ENCODE data around the gene NKX2-3. TPM values are rescaled to one million over a fixed set of nuclear protein-coding genes. Genes with fewer than 3 reads are reported as not detected.

Gene NKX2-3
- total RNA-seq, 1 donor from 2014 or later: not detected

DNA sequence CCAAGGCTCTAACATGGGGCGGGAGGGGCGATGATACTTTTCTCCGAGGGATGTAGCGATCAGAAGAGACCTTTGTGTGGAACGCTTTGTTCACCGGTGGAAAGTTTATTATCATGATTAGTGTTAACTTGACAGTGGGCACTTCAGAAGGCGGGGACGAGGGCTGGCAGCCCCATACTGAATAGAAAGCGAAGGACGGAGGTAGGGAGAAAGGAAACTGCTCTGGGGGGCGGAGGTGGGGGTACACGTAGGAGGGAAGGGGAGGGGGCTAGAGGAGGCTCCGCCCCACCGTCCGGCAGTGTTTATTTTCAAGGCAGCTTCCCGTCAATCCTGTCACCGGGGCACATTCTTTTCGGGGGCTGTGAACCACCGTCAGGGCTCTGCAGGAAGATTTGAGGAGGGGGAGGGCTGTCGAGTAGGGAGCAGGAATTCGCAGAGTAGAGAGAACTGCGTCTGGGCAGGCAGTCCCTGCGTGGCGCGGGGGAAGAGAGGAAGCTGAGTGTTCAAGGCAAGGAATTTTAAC, 9.4 kb upstream of the NKX2-3 start:
- intact Hi-C loops (cut with micrococcal nuclease): no loop called here
- H3K9me3 Mint-ChIP-seq: no peaks in the 10 kb centered on the region
- DNase-seq (no peak), ATAC-seq (ENCODE audit: low read depth) (no peak)
- CTCF ChIA-PET: no interaction called here
- TF ChIP-seq, protein P1, sequence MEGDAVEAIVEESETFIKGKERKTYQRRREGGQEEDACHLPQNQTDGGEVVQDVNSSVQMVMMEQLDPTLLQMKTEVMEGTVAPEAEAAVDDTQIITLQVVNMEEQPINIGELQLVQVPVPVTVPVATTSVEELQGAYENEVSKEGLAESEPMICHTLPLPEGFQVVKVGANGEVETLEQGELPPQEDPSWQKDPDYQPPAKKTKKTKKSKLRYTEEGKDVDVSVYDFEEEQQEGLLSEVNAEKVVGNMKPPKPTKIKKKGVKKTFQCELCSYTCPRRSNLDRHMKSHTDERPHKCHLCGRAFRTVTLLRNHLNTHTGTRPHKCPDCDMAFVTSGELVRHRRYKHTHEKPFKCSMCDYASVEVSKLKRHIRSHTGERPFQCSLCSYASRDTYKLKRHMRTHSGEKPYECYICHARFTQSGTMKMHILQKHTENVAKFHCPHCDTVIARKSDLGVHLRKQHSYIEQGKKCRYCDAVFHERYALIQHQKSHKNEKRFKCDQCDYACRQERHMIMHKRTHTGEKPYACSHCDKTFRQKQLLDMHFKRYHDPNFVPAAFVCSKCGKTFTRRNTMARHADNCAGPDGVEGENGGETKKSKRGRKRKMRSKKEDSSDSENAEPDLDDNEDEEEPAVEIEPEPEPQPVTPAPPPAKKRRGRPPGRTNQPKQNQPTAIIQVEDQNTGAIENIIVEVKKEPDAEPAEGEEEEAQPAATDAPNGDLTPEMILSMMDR (IDR thresholded peaks at IDR 0.05): no peak
- peak overlapping the region; percentile 66 for H3K4me3 Mint-ChIP-seq
- peaks cover 7% of the 10 kb centered on the region for H3K4me1 Mint-ChIP-seq
- POLR2A ChIA-PET: no interaction called here
- peaks cover 69% of the 10 kb centered on the region for H3K27me3 Mint-ChIP-seq
- H3K27ac Mint-ChIP-seq: no peak overlapping the region
- no peaks in the 10 kb centered on the region for H3K36me3 Mint-ChIP-seq (ENCODE audit: low read depth)

DNA sequence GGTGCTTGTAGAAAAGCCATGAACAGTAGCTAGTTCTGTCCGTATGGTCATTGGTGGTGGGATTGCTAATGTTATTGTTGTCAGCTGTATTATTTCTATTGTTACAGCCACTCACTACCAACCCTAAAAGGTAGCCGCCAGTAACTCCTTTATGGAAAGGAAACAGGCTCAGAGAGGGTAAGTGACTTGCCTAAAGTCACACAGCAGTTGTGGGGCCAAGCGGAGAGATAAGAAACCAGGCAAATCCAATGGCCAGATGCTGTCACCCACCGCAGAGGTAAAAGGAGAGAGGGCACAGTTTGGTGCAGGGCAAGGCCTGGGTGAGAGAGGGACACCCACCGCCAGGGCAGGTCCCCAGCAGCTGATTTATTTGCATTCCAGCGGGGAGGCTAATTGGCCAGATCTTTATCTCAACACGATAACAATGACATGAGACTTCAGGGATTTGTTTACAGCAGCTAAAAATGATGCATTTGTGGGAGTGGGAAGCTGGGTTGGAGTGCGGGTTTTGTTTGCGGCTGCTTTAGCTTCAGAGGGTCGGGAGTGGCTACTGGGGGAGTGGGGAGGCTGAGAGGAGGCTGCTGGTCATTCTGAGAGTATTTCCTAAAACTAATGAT, 8.6 kb upstream of the NKX2-3 start:
- TF ChIP-seq, protein P1 (IDR thresholded peaks at IDR 0.05): no peak
- Mint-ChIP-seq H3K27me3 (peaks cover 74% of the 10 kb centered on the region), H3K9me3 (no peaks in the 10 kb centered on the region), H3K36me3 (ENCODE audit: low read depth) (no peaks in the 10 kb centered on the region), H3K27ac (no peak overlapping the region), H3K4me1 (peaks cover 9% of the 10 kb centered on the region), H3K4me3 (no peak overlapping the region)
- no peak for DNase-seq
- no peak for ATAC-seq (ENCODE audit: low read depth)
- POLR2A ChIA-PET: no interaction called here
- intact Hi-C loops (cut with micrococcal nuclease): no loop called here
- CTCF ChIA-PET: no interaction called here

DNA sequence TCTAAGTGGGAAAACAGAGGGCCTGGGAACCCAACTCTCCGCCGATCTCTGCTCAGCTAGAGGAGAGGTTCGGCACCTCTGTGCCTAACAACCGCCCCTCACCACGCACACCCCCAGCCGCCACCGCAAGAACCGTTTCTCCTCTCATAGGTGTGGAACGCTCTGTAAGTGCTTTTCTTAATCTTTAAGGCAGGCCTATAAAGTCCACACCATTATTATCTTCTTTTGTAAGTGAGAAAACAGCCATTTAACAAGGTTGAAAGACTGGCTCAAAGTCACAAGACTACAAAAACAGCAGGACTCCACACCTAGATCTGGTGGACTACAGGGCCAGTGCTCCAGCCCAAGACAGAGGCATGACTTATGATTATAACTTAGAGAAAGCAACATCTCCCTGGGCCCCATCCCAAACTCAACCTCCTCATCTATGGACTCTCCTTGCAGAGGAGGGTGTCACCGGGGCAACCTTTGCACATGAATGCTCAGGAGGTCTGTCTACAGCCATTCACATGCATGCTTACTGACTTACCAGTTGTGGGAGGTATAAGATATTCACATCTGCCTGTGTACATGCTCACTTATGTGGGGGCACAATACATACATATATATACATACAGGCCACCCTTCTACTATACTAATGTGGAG, 7.9 kb upstream of the NKX2-3 start:
- H3K36me3 Mint-ChIP-seq (ENCODE audit: low read depth): no peaks in the 10 kb centered on the region
- no peak overlapping the region for H3K27ac Mint-ChIP-seq
- H3K4me3 Mint-ChIP-seq: no peak overlapping the region

DNA sequence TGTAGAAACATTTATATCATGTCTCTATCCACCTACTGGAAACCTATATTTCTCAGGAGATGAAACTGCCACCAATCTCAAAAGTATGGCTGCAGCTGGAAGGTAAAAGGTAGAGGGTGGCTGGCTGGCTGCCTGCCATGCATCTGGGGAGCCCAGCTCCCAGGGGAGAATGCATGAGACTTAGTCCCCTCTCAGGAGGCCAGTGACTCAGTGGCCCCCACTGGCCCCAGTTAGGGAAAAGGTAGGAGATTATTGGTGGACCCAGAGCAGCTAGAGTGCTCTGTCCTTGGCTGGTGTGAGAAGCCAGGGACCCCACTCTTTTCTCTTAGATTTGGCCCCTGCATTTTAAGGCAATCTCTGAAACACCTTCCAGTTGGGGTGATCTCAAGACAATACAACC, 6.8 kb upstream of the NKX2-3 start:
- Mint-ChIP-seq H3K27me3 (peaks cover 72% of the 10 kb centered on the region), H3K27ac (no peak overlapping the region), H3K4me1 (peaks cover 25% of the 10 kb centered on the region), H3K36me3 (ENCODE audit: low read depth) (no peaks in the 10 kb centered on the region), H3K4me3 (no peak overlapping the region), H3K9me3 (no peaks in the 10 kb centered on the region)
- DNase-seq (no peak), ATAC-seq (ENCODE audit: low read depth) (no peak)
- intact Hi-C loops (cut with micrococcal nuclease): no loop called here
- TF ChIP-seq, protein P1 (IDR thresholded peaks at IDR 0.05): no peak
- ChIA-PET POLR2A (no interaction called here), CTCF (no interaction called here)

More for the DNA sequence above, 7.9 kb upstream of the NKX2-3 start:
- DNase-seq (no peak), ATAC-seq (ENCODE audit: low read depth) (no peak)
- H3K9me3 Mint-ChIP-seq: no peaks in the 10 kb centered on the region
- intact Hi-C loops (cut with micrococcal nuclease): no loop called here
- CTCF ChIA-PET: no interaction called here
- H3K27me3 Mint-ChIP-seq: peaks cover 75% of the 10 kb centered on the region
- TF ChIP-seq, protein P1 (IDR thresholded peaks at IDR 0.05): no peak
- POLR2A ChIA-PET: no interaction called here
- peaks cover 14% of the 10 kb centered on the region for H3K4me1 Mint-ChIP-seq

DNA sequence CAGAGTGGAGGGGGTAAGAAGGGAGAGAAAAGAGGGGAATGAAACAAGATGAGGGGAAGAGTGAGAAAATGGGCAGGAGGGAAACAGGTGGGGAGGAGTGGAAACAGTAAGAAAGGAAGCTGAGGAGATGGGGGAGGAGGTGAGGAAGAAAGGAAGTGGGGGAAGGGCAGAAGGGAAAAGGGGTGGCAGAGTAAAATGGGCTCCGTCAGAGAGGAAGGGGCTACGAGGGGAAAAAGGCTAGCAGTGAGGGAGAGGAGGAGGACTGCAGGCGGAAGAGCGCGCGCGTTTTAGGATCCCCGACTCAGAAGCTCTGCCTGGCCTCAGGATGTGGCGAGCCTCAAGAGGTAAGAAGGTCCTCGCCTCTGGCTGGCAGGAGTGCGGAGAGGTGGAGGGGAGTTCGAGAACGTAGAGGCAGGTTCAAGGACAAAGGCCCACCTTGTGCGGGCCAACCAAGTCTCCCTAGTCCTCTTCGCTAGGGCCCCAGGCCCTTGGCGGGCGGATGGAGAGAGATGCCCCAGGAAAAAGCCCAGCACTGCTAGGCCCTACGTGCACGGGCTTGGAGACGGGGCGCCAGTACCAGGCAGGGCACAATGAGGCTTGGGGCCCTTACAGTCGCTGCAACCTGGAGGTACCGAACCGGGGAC, 5.8 kb upstream of the NKX2-3 start:
- POLR2A ChIA-PET: no interaction called here
- CTCF ChIA-PET: no interaction called here
- Mint-ChIP-seq H3K36me3 (ENCODE audit: low read depth) (no peaks in the 10 kb centered on the region), H3K4me3 (no peak overlapping the region), H3K9me3 (no peaks in the 10 kb centered on the region), H3K27ac (no peak overlapping the region), H3K4me1 (peaks cover 32% of the 10 kb centered on the region), H3K27me3 (peaks cover 76% of the 10 kb centered on the region)
- intact Hi-C loops (cut with micrococcal nuclease): no loop called here
- DNase-seq: no peak
- ATAC-seq (ENCODE audit: low read depth): no peak
- TF ChIP-seq, protein P1 (IDR thresholded peaks at IDR 0.05): no peak
